Heart right ventricle (tissue), 16 donors: ENCODE results near the gene NPAS3. TPM values are rescaled to one million over a fixed set of nuclear protein-coding genes. Genes with fewer than 3 reads are reported as not detected.

ENCODE experiments used
- ATAC-seq, 8 donors: fragments of 200-7000 bp; cut with Tn5 transposase; one replicate each; pipeline ENCODE4 v1.9.1; 2020; ENCODE audit warnings: mild to moderate bottlenecking in 8 of 8, moderate library complexity in 8 of 8, moderate number of reproducible peaks in 1 of 8
- DNase-seq, 2 donors: peaks; one replicate each; pipeline ENCODE4 v3.0.0-alpha.2; 2020
- H3K27ac ChIP-seq, 10 donors: fragments of 200-600 bp; sonication (generic) in 2 of 10; one replicate each; pipeline versions ENCODE4 v1.5.0 to v1.8.0; 2020 to 2022; ENCODE audit warnings: mild to moderate bottlenecking in 3 of 10
- H3K27me3 ChIP-seq, 7 donors: fragments of 200-600 bp; one replicate each; pipeline ENCODE4 v1.8.0; 2021 to 2022; ENCODE audit warnings: mild to moderate bottlenecking in 2 of 7
- H3K36me3 ChIP-seq, 9 donors: fragments of 200-600 bp; sonication (generic) in 1 of 9; one replicate each; pipeline versions ENCODE4 v1.5.0 to v1.8.0; 2020 to 2022; ENCODE audit warnings: mild to moderate bottlenecking in 2 of 9
- H3K4me1 ChIP-seq, 9 donors: fragments of 200-600 bp; sonication (generic) in 1 of 9; one replicate each; pipeline versions ENCODE4 v1.5.0 to v1.8.0; 2020 to 2022; ENCODE audit warnings: mild to moderate bottlenecking in 4 of 9
- H3K4me3 ChIP-seq, 10 donors: fragments of 200-600 bp; sonication (generic) in 2 of 10; one replicate each; pipeline versions ENCODE4 v1.5.0 to v1.8.0; 2020 to 2022; ENCODE audit warnings: mild to moderate bottlenecking in 7 of 10, moderate library complexity in 2 of 10
- H3K9me3 ChIP-seq, 11 donors: fragments of 200-600 bp in 10 of 11; sonication (generic) in 2 of 11; one replicate each; pipeline versions ENCODE4 v1.5.0 to v1.8.0; 2013 to 2022; ENCODE audit warnings: mild to moderate bottlenecking in 2 of 11, control low read depth in 1 of 11, moderate library complexity in 1 of 11
- CTCF ChIP-seq, 9 donors: fragments of 200-600 bp; sonication (generic) in 2 of 9; IDR thresholded peaks; one replicate each; pipeline versions ENCODE4 v1.5.0 to v1.8.0; 2021 to 2022; ENCODE audit warnings: antibody characterized with exemption in 9 of 9, mild to moderate bottlenecking in 5 of 9, moderate library complexity in 1 of 9
- WGBS, 2 donors: extraction: QIAGEN DNeasy Blood & Tissue Kit; methylation state at CpG; one replicate each; pipeline ENCODE4 v1.1.7; 2013; ENCODE audit warnings: inconsistent platforms in 1 of 2; 5-methylcytosine and 5-hydroxymethylcytosine counted together
- intact Hi-C, 10 donors: fragments of 100-400 bp; cut with DNase I; formaldehyde crosslinking; loops; one replicate each; pipeline versions ENCODE4 v1.11.1 to v1.14.2; 2022
- polyA plus RNA-seq, 2 donors: library from polyadenylated mRNA; stranded (reverse); fragments of 200-250 nt; gene quantifications; one replicate each; pipeline ENCODE4 v1.2.3, GENCODE V29; 2013
- total RNA-seq, 10 donors: library from RNA; stranded (reverse); fragmentation: NEBNext Ultra II Directional in 3 of 10; extraction: Animal tissue kit (Norgen Biotek cat#: 25700) in 3 of 10; gene quantifications; one replicate each; pipeline versions ENCODE4 v1.2.1 to v1.2.4, GENCODE V29; 2021 to 2023
- donor health status: Arrhythmogenic right ventricular cardiomyopathy.
- donor health status: ischemic (EF 13 %, LVEDD 7.1; RV severe dilation, severe dysfunction).
- donor health status: healthy with polysubstance abuse.
- donor health status: DM: no; HTN: yes; CAD: no.
- donor health status: DM: no; HTN: no; CAD: no.
- donor health status: ischemic (EF 25% LVEDD 6.9; RV normal size, moderate dysfunction).
- donor health status: ischemic (EF 25% LVEDD 5.7; RV mildly dilated, moderate dysfunction).
- donor health status: healthy.
- donor health status: DM: yes; HTN: yes; CAD: no.
- donor health status: Ischemic cardiomyopathy.
- donor health status: ischemic (EF 35%, LVEDD 5.7; RV mildly dilated, moderate dysfunction).
- donor health status: nonischemic (EF 11% LVEDD 7.7; RV severe dilation, severe dysfunction).
- donor health status: DM: yes; HTN: yes; CAD: no.
- donor health status: PGD.
- donor health status: ischemic (EF 29% LVEDD 5.4; RV normal size, mild dysfunction).
- donor health status: nonischemic (EF 23%, LVEDD 6.1; RV moderate dilation, normal function).

Gene NPAS3
- total and polyA plus RNA-seq, 12 donors = 0.12 to 2.8 (median 0.99) TPM

DNA sequence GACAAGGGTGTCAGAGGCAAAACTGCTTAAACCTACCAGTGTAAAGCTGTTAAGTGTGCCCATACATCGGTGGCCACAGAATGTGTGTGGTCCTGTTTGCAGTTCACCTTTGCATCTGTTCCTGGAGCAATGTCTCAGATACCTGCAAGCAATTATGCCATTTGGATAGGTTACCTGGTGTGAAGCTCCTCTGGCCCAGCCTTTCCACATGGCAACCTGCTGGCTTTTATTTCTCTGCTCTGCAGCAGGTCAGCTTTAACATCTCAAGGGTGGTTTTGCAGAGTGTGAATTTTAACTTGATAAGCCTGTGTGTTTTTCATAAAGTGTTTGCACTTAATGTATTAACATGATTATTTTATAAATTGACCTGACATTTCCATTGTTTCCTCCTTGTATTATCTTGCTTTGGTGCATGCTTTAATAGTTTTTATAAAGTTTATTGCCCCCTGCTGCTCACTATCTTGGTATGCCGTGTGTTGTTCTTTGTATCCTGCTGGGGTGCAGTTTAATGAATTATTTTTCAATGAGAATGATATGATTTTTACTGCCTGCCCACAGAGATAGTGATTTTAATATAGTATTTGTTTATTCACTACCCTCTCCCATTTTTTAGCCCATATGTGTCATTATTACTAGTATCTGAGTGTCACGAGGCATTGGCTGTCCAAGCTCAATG, 403.8 kb downstream of the NPAS3 start:
- H3K9me3 ChIP-seq = peaks cover 0 to 12% (median 1%) of the 10 kb centered on the region in 11 donors
- no peaks in the 10 kb centered on the region for H3K4me1 ChIP-seq
- TF ChIP-seq CTCF (IDR thresholded peaks at IDR 0.05) = no peak
- no peaks in the 10 kb centered on the region for H3K36me3 ChIP-seq
- no peak overlapping the region for H3K4me3 ChIP-seq
- intact Hi-C loops = loop anchor here in 1 of 10 donors (10.0 kb wide), 1 partner anchor 768 kb away; no protein-coding TSS in a partner anchor
- DNase-seq = no peak
- ATAC-seq = no peak
- WGBS, 2 donors = 77% methylated on average over 3 of the region's 3 CpGs
- peaks cover 0 to 3% (median 0%) of the 10 kb centered on the region in 7 donors for H3K27me3 ChIP-seq
- no peak overlapping the region for H3K27ac ChIP-seq

GRCh38 chr14:33343016-33343415, 404.3 kb downstream of the NPAS3 start:
- ATAC-seq (no peak), DNase-seq (no peak)
- Histone ChIP-seq H3K36me3 (no peaks in the 10 kb centered on the region), H3K4me1 (no peaks in the 10 kb centered on the region), H3K27ac (no peak overlapping the region), H3K9me3 (peaks cover 0 to 6% (median 0%) of the 10 kb centered on the region in 11 donors), H3K4me3 (no peak overlapping the region), H3K27me3 (peaks cover 0 to 3% (median 0%) of the 10 kb centered on the region in 7 donors)
- WGBS, 2 donors = 82 to 88% methylated on average over 3 of the region's 3 CpGs
- no peak for TF ChIP-seq CTCF (IDR thresholded peaks at IDR 0.05)
- intact Hi-C loops = loop anchor here in 1 of 10 donors (10.0 kb wide), 1 partner anchor 768 kb away; no protein-coding TSS in a partner anchor

DNA sequence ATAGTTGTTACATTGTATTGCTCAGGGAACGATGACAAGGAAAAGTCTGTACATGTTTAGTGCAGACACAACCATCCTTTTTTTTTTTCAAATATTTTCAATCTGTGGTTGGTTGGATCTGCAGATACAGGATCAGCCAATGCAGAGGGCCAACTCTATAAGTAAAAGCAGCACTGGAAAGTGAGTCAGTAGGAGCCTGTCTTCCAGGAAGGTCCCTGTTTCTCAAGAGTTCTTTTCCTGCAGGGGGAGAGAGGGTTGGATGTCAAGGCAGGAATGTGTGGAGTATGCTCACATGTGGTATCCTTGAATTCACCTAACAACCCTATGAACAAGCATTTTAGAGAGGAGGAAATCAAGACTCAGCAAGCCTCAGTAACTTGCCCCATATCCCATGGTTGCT, 409.1 kb downstream of the NPAS3 start:
- ATAC-seq (no peak), DNase-seq (no peak)
- intact Hi-C loops = loop anchor here in 1 of 10 donors (10.0 kb wide), 1 partner anchor 773 kb away; no protein-coding TSS in a partner anchor
- no peak for TF ChIP-seq CTCF (IDR thresholded peaks at IDR 0.05)
- H3K4me1 ChIP-seq = no peaks in the 10 kb centered on the region
- H3K4me3 ChIP-seq = no peak overlapping the region
- H3K9me3 ChIP-seq = no peaks in the 10 kb centered on the region
- no peak overlapping the region for H3K27ac ChIP-seq
- peaks cover 0 to 3% (median 0%) of the 10 kb centered on the region in 7 donors for H3K27me3 ChIP-seq
- WGBS, 2 donors = 90 to 91% methylated on average over 1 of the region's 1 CpG
- no peaks in the 10 kb centered on the region for H3K36me3 ChIP-seq

DNA sequence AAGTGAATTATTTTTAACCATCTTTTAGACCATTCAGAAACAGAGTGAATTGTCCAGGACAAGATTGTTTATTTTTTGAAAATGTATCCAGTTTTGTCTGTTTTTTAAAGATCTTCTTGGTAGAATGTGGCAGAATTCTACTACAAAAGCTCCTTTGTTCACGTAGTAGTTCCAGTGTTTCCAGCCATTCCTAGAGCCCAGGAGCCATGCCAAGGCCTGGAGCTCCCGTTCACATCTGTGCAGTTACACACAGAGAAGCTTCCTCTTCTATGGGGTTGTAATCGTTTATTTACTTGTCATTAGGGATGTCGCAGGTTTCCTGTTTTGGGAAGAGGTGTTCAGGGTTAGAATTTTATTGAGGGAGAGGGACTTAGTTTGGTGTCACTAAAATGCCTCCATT, 409.8 kb downstream of the NPAS3 start:
- no peaks in the 10 kb centered on the region for H3K36me3 ChIP-seq
- H3K4me1 ChIP-seq = no peaks in the 10 kb centered on the region
- H3K27me3 ChIP-seq = peaks cover 0 to 3% (median 0%) of the 10 kb centered on the region in 7 donors
- no peak overlapping the region for H3K27ac ChIP-seq
- no peaks in the 10 kb centered on the region for H3K9me3 ChIP-seq
- no peak for TF ChIP-seq CTCF (IDR thresholded peaks at IDR 0.05)
- DNase-seq (no peak), ATAC-seq (no peak)
- WGBS, 2 donors = 68 to 79% methylated on average over 4 of the region's 4 CpGs
- H3K4me3 ChIP-seq = no peak overlapping the region
- intact Hi-C loops = loop anchor here in 1 of 10 donors (10.0 kb wide), 1 partner anchor 774 kb away; no protein-coding TSS in a partner anchor
